AG20443 (cell line): Measurements from ENCODE around the gene SLC25A21.
"Not testable (repeated sequence)": the region's sequence is repeated elsewhere in the genome, so short reads cannot be mapped to it uniquely, and the experiment has no call there.

Source experiments
- DNase-seq: peaks from one replicate; pipeline ENCODE4 v3.0.0; 2012; ENCODE audit warnings: low spot score, mixed read lengths

The SLC25A21 gene

GRCh38 chr14:36986407-36986806 is 186.0 kb downstream of the SLC25A21 start:
- no peak for DNase-seq

DNA sequence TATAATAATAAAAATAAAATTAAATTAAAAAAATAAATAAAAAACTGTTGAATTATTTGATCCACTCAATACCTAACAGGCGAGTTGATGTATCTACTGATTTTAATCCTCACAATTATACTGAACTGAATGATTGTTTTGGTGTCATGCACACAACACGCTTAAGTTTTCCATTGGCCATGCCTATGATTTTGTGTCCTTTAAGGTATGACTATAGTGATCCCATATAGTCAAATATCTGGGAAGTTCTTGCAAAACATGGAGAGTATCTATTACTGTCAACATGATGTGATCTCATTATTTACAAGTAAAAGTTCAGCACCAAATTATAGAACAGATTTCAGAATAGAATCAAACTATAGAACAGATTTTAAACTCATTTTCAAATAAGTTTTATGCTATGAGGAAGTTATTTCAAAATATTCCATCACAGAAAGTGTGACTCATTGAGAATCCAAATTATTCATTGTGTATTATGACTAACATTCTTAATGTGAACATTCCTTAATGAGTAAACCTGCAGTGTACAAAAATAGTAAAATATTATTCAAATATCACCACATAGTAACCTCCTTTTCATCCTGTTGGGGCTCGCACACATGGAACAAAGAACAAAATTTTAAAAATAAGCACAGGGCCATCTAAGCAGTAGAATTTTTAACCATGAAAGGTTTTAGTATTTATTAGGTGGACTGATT is 190.4 kb downstream of the SLC25A21 start:
- DNase-seq, result peak; percentile 61

DNA sequence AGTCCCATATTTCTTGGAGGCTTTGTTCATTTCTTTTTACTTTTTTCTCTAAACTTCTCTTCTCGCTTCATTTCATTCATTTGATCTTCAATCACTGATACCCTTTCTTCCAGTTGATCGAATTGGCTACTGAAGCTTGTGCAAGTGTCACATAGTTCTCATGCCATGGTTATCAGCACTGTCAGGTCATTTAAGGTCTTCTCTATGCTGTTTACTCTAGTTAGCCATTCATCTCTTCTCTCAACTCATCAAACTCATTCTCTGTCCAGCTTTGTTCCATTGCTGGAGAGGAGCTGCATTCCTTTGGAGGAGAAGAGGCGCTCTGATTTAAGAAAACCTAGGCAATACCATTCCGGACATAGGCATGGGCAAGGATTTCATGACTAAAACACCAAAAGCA is 192.0 kb downstream of the SLC25A21 start:
- DNase-seq, result not testable (repeated sequence)

GRCh38 chr14:36979863-36980262 is 192.5 kb downstream of the SLC25A21 start:
- DNase-seq, result no peak

GRCh38 chr14:36976571-36977023 is 195.8 kb downstream of the SLC25A21 start:
- DNase-seq, result peak; percentile 49

DNA sequence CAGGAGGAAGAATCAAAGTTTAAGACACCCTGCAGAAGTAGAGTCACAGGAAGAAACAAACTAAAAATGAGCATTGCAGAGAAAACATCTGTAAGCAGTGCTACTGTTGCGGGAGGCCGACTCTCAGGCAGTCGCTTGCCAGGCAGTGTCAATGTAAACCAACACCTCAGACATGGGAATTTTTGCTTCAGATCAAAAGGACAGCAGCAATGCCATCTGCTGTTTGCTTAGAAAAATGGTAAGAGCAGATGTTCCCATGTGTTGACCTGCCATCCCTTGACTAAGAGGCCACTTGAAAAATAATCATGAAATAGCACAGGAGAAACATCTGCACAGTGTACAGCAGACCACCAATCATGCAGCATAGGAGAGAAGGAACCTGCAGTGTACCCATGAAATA is 196.6 kb downstream of the SLC25A21 start:
- no peak for DNase-seq

DNA sequence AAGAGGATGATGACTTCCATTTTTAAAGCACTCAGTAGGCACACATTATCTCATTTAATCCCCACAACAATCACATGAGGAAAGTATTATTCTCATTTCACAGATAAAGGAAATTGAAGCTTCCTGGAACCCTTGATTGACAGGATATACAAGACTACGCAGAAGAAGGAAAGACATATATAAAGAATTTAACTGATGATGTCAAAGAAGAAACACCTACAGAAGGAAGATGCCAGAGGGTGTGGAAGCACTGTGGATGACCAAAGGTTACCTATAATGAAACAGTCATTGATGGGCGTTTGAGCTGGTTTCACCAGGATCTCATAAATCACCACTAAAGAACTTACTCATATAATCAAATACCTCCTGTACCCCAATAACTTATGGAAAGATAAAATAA is 197.4 kb downstream of the SLC25A21 start:
- no peak for DNase-seq

DNA sequence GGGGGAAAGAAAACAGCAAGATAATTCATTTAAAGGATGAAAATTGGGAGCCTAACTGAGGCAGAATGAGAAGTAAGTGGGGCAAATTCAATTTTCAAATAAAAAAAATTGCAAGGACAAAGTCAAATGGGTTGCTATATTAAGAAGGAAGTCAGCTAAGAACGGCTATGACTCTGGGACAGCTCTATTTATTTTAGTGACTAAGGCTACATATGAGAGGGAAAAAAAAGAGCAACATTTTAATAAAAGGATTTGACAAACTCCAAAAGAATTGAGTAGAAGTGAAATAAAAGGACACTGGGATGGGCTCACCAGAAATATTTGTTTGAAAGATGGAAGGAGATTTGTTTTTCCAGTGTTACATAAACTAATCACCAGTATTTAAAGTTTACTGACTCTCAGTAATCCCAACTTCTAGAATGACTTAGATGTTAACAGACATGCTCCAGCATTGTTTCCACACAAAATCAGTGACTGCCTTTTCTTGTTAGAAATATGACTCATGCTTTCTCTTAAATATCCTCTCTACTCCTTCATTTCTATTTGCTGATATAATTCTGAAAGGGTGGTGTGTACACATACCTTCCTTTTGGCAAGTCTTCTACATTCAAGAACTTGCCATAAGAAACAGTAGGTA is 198.5 kb downstream of the SLC25A21 start:
- DNase-seq, result peak; percentile 37

- DNase-seq, result no peak
Measured at GRCh38 chr14:36971263-36971855, 201.0 kb downstream of the SLC25A21 start.

DNA sequence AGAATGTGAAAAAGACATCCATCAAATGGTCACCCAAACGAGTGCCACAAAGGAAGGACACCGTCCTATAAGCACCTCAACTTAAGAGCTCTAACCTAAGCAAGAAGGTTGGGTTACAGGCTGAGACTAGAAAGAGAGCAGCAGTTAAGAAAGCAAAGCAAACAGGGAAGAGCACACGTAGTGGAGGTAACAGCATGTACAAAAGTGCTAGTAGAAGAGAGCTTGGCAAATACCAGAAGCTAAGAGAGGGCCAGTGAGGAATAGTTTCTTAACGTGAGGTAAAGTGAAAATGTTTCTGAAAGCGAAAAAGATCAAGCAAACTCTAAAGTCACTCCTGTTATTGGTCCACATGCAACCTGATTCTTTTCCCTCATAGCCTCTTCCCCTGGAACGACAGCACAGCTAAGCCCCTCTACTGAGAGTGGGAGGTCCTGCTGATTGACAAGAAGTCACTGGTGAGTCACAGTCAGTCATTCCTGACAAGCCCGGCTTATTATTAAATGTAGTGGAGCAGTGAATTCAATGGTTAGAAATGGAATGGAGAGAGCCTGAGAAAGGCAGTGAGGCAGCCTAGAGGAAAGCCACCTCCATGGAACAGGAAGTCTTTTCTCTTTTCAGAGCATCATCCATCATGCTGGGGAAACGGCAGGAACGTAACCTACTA is 204.4 kb downstream of the SLC25A21 start:
- no peak for DNase-seq

GRCh38 chr14:36955967-36956366 is 216.4 kb downstream of the SLC25A21 start:
- no peak for DNase-seq

DNA sequence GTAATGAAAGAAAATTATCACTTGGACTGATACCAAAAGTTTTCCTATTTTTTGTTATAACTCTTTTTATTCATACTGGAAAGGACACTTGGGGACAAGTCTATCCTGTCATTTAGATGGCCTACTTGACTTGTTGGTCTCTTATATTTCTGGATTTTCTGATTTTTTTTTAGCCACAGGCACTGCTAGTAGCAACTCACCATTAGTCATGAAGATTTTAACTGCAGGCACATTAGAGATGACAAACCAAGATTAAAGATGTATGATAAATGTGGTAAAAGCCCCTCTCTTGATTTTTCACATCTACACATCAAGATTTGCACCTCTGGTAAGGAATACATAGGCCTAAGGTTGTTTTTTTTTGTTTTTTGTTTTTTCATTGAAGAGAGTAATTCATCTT is 217.0 kb downstream of the SLC25A21 start:
- no peak for DNase-seq

DNA sequence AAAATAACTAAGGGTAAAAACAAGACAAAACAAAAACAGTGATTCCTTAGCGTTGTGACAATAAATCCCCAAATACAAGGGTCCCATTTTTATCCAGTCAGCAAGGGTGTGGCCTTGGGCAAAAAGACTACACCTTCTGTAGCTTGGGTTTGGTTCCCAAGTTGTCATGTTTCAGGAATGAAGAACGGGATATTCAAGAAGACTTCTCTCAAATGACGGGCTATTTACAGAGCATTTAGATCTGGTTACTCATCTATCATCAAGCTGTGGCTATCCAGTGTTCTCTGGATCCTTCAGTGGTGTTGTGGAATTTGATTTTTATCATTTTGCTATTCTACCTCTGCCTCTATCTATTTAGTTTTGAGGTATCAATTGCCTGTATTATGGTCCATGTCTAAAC is 219.7 kb downstream of the SLC25A21 start:
- peak; percentile 64 for DNase-seq

DNA sequence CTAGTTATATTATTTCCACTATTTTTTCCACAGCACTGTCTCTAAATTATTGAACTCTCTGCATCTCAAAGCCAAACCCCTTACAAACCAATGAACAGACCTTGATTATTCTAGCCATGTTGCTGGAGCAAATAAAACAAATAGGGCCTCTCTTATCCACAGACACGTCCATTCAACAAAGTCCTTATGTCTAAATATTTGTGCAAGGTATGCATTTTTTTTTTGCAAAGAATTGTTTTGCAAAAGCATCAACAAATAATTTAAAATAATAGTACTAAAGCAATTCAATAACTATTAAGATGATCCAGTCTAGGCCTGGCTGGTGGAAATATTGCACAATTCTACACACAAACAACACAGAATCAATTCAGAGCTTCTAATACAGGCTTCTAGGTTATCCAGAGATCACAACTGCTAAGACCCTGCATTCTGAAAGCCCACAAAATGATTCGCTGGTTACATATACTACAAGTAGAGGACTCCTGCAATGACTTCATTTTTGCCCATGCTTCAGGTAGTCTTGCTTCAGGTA is 221.0 kb downstream of the SLC25A21 start:
- DNase-seq, result no peak

DNA sequence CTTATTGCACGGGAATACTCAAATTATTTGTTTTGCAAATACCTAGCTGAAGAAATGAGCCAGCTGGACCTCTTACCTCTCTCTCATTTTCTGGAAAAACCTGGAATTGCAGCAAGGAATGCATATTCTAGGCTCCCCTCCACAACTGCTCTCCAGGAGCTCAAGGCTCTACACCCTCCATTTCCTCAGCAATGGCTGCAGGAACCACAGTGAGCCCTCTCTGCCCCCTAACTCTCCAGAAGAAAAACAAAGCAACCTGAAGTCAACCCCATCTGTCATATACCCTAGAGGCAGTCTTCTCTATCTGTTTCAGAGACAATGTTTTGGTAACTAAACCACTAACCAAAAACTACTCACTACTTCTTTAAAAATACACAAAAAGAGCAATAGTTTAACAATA is 221.6 kb downstream of the SLC25A21 start:
- DNase-seq, result no peak

DNA sequence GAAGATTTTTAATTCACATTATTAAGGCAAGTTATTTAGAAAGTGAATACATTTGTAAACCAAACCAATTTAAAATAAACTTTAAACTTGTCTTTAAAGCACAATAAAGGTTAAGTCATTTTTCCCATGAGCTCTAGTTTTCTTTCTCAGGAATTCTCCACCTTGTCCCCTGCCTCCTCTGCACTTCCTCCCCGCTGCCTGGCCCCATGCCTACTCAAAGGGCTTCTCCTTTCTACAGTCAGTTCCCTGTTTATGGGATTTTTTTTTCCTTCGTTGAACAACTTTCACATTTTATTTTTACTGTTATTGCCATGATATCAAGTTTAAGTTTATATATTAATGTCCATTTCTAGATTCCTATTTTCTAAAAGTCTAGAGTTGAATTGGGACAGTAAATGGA is 223.0 kb downstream of the SLC25A21 start:
- no peak for DNase-seq

- DNase-seq, result no peak
Measured at GRCh38 chr14:36948157-36948859, 224.1 kb downstream of the SLC25A21 start.

- no peak for DNase-seq
Measured at GRCh38 chr14:36947362-36947761, 225.0 kb downstream of the SLC25A21 start.

DNA sequence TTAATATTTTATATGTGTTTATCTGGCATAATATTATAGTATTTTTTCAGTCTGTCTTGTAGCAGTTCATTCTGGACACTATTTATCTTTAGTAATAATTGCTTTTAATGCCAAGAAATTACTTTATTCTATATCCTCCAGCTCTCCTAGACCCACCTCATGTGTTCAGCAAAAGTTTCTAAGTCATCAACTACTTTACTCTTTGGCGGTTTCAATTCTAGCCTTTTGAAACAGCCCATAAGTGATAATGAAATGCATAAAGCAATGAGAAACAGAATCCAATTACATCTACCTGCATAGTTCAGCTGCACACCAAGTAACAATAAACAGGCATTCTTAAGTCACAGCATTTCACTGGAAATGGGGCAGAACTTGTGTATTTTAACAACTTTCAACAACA is 225.5 kb downstream of the SLC25A21 start:
- no peak for DNase-seq

- DNase-seq, result peak; percentile 61
Measured at GRCh38 chr14:36944307-36945010, 227.9 kb downstream of the SLC25A21 start.

- DNase-seq, result peak; percentile 13
Measured at GRCh38 chr14:36942522-36943245, 229.7 kb downstream of the SLC25A21 start.
